NCI-H1436 (cell line): ENCODE results near the gene ACADM.
A peak's percentile ranks its signal among the peaks of the same experiment; 100 is the strongest.
"Not testable (repeated sequence)": the region's sequence is repeated elsewhere in the genome, so short reads cannot be mapped to it uniquely, and the experiment has no call there.

Experiments
- DNase-seq: peaks from one replicate; lab custom pipeline; 2025; lab: John Stamatoyannopoulos, UW

Gene ACADM

GRCh38 chr1:75794382-75794781, 69.9 kb downstream of the ACADM start:
- DNase-seq: no peak

- DNase-seq: no peak
Observed at GRCh38 chr1:75795703-75796193, 71.2 kb downstream of the ACADM start.

GRCh38 chr1:75796376-75797272, 72.1 kb downstream of the ACADM start, which contains the start of gene MSH4:
MSH4 (plus strand) TSS chr1:75796882; CDS start chr1:75796986, 104 bp downstream.
- DNase-seq: peak; percentile 2

- no peak for DNase-seq
Observed at GRCh38 chr1:75797273-75797588, 72.7 kb downstream of the ACADM start.

GRCh38 chr1:75797606-75798216, 73.2 kb downstream of the ACADM start:
- no peak for DNase-seq

- DNase-seq: not testable (repeated sequence)
Observed at GRCh38 chr1:75801480-75801879, 77.0 kb downstream of the ACADM start.

GRCh38 chr1:75808921-75809320, 84.4 kb downstream of the ACADM start:
- no peak for DNase-seq

- not testable (repeated sequence) for DNase-seq
Observed at GRCh38 chr1:75810113-75810512, 85.6 kb downstream of the ACADM start.

GRCh38 chr1:75811211-75811981, 86.9 kb downstream of the ACADM start:
- no peak for DNase-seq

- DNase-seq: no peak
Observed at GRCh38 chr1:75812065-75812464, 87.6 kb downstream of the ACADM start.
